22Rv1 (cell line): ENCODE measurements around the gene SIRPD.
"Not testable (repeated sequence)": the region's sequence is repeated elsewhere in the genome, so short reads cannot be mapped to it uniquely, and the experiment has no call there.

Experiments used
- CTCF ChIP-seq: fragments of 450-650 bp; IDR thresholded peaks from 2 replicates; pipeline ENCODE4 v1.5.1; 2017; ENCODE audit warnings: mild to moderate bottlenecking
- ZFX ChIP-seq: fragments of 450-650 bp; IDR thresholded peaks from 2 replicates; pipeline ENCODE4 v1.6.1; 2017; ENCODE audit warnings: antibody characterized with exemption, borderline replicate concordance

DNA sequence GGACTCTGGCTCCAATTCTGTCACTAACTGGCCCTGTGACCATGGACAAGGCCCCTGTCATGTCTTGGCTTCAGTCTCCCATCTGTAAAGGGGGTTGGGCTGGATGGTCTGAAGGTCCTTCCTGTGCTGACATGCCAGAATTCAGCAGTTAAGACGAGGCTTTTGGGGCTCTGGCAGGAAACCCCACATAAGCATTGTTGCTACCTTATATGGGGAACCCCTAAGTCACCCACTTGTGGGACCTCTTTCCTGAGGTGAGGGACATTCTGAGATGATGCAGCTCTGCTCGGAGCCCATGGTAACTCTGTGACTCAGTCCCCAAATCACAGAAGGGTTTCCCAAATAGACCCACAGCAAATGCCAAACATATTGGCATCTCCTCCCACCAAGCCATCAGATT is 19.8 kb upstream of the SIRPD start:
- not testable (repeated sequence) for TF ChIP-seq CTCF, ZFX
